ENCODE results near the gene CPVL.

The CPVL gene

DNA sequence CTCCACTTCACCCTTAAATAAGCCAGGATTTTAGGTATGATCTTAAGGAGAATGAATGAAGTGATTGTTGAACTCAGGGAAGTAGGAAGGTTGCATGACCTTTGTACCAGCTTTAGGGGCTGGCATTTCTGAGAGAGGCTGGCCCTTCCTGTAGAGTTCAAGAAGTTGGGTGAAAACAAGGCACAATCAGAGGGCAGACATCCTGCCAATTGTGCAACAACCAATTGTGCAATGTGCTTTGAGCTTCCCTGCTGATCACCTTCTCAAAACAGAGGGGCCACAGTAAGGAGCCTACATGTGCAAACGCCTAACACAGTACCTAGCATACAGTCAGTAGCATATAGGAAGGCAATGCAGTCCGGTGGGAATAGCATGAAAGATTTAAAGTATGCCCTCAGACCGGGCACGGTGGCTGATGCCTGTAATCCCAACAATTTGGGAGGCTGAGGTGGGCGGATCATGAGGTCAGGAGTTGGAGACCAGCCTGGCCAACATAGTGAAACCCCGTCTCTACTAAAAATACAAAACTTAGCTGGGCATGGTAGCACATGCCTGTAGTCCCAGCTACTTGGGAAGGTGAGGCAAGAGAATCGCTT, 5.4 kb downstream of the CPVL start:
- Mint-ChIP-seq H3K27ac (no peak overlapping the region), H3K9me3 (no peaks in the 10 kb centered on the region), H3K4me3 (no peak overlapping the region), H3K27me3 (peaks cover 42% of the 10 kb centered on the region), H3K4me1 (peaks cover 2% of the 10 kb centered on the region)
- no peak for ATAC-seq
- no peak for DNase-seq

DNA sequence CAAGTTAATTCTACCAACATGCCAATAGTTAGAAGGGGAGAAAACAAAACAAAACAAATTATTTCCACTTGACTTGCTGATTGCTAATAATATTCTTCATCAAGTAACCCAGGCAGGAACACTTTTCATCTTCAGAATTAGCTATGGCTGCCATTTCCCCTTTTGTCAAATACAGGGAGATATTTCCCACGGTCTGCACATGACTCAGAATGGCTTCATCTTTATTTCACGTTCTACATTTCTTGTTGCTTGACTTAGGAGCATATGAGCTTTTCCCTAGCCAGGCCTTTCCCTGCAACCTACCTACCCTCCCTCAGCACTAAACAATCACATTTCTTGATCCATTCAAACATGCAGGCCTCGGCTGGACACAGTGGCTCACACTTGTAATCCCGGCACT, 6.5 kb downstream of the CPVL start:
- no peak for DNase-seq
- ATAC-seq, result no peak
- Mint-ChIP-seq H3K4me3 (no peak overlapping the region), H3K27ac (no peak overlapping the region), H3K27me3 (peaks cover 30% of the 10 kb centered on the region), H3K9me3 (no peaks in the 10 kb centered on the region), H3K4me1 (no peaks in the 10 kb centered on the region)

DNA sequence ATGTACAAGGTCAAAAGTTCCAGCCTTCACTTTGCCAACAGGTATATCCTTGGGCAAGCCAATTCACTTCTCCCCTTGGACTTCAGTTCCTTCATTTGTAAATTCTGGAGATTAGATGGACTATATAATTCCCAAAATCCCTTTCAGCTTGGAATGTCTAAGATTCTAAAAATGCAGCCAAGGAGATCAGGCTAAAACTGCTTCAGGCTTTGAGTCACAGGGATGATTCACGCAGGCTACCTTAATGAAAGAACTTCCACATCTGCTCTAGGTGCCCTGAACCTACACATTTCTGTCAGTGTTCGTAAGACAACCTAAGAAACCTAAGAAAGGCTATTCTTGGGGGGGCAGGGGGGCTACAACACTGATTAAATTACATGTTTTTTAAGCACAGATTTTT, 7.1 kb downstream of the CPVL start:
- no peaks in the 10 kb centered on the region for H3K4me1 Mint-ChIP-seq

DNA sequence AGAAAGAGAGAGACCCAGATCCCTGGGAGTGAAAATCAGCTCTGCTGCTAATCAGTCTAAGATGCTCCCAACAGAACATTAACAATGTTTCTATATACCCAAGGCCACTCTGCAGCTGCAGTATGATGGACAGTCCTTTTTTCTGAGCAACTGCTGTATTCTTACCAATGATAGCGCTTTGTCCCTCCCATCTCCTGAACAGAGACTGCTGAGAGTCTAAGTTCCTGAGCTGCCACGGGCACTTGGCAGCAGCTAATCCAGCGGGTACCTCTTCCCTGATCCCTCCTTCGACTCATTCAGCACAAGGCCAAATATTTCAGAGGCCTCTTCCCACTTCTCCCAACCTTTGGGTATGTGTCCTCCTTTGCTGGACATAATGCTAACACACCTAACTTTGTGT, 7.7 kb downstream of the CPVL start:
- H3K27ac Mint-ChIP-seq, result no peak overlapping the region
- no peaks in the 10 kb centered on the region for H3K9me3 Mint-ChIP-seq
- H3K4me1 Mint-ChIP-seq, result no peaks in the 10 kb centered on the region
- ATAC-seq, result no peak
- H3K4me3 Mint-ChIP-seq, result no peak overlapping the region
- H3K27me3 Mint-ChIP-seq, result peaks cover 30% of the 10 kb centered on the region
- DNase-seq, result no peak

More for the DNA sequence above, 7.1 kb downstream of the CPVL start:
- ATAC-seq, result no peak
- DNase-seq, result no peak
- peaks cover 27% of the 10 kb centered on the region for H3K27me3 Mint-ChIP-seq
- no peak overlapping the region for H3K4me3 Mint-ChIP-seq
- H3K27ac Mint-ChIP-seq, result no peak overlapping the region
- no peaks in the 10 kb centered on the region for H3K9me3 Mint-ChIP-seq

DNA sequence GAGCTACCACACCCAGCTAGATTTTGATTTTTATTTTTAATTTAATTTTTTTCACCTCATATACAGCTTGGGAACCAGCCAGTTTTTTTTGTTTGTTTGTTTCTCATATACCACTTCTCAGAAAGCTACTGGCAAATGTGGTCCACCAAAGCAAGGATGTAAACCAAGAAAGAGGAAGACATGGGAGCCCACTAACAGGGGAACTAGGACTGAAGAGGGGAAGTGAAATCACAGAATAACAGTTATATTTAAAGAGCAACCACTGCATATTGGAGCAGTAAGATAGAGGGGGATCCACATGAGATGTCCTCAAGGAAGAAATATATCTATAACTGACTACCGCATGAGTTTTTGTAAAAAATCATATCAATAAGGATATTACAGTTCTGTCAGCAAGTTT, 10.5 kb downstream of the CPVL start:
- Mint-ChIP-seq H3K4me1 (no peaks in the 10 kb centered on the region), H3K27me3 (peaks cover 36% of the 10 kb centered on the region), H3K9me3 (no peaks in the 10 kb centered on the region), H3K4me3 (no peak overlapping the region), H3K27ac (no peak overlapping the region)
- no peak for DNase-seq
- no peak for ATAC-seq

DNA sequence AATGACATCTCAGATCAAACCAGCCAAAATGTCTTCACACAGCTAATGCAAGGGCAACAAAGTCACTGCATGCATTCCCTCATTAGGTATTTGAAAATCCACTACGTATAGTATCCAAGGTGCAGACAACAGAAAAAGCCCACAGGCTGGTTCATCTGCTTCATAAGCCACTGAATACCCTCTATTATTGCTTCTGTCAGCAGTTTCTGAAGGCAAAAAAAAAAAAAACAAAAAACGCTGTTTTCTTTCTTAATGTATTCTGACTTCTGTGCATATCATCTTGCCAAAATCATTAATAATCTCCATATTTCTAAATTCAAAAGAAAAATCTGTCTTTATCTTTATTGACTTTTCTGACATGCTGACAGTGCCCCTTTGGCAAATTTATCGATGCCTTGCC, 13.4 kb downstream of the CPVL start:
- Mint-ChIP-seq H3K9me3 (no peaks in the 10 kb centered on the region), H3K4me1 (no peaks in the 10 kb centered on the region), H3K27me3 (peaks cover 36% of the 10 kb centered on the region), H3K27ac (no peak overlapping the region), H3K4me3 (no peak overlapping the region)
- ATAC-seq (no peak), DNase-seq (no peak)

DNA sequence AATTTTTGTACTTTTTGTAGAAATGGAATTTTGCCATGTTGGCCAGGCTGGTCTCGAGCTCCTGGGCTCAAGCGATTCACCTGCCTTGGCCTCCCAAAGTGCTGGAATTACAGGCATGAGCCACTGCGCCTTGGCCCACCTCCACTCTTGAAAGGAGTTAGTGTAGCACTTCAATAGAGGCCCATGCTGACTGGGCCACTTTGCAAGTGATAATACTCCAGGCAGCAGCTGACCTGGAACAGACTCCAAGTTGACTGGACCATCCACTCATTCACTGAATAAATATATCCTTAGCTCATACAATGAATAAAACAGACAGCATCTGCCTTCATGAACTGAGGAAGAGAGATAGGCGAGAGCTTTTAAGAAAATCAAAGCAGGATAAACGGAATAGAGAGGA, 14.7 kb downstream of the CPVL start:
- no peaks in the 10 kb centered on the region for H3K4me1 Mint-ChIP-seq
- no peak overlapping the region for H3K27ac Mint-ChIP-seq
- ATAC-seq (no peak), DNase-seq (no peak)
- H3K9me3 Mint-ChIP-seq, result no peaks in the 10 kb centered on the region
- H3K4me3 Mint-ChIP-seq, result no peak overlapping the region
- H3K27me3 Mint-ChIP-seq, result peaks cover 36% of the 10 kb centered on the region

DNA sequence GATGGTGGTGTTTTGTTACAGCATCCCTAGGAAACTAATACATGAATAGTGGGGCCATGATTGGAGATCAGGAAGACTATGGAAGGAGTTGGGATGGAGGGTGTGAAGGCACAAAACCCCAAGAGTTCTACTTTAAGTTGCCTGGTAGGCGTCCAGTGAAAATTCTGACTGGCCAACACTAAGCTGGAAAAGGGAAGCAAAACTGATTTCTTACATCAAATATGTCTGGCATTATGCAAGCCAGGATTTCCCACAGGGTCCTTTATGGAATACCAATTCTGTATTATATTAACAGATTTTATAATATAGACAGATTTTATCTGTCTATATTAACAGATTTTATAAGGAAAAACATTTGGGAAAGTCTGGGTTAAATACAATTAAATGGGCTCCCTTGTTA, 16.2 kb downstream of the CPVL start:
- no peak overlapping the region for H3K4me3 Mint-ChIP-seq
- H3K9me3 Mint-ChIP-seq, result no peaks in the 10 kb centered on the region
- H3K27me3 Mint-ChIP-seq, result peaks cover 36% of the 10 kb centered on the region
- ATAC-seq (no peak), DNase-seq (no peak)
- no peak overlapping the region for H3K27ac Mint-ChIP-seq
- no peaks in the 10 kb centered on the region for H3K4me1 Mint-ChIP-seq

DNA sequence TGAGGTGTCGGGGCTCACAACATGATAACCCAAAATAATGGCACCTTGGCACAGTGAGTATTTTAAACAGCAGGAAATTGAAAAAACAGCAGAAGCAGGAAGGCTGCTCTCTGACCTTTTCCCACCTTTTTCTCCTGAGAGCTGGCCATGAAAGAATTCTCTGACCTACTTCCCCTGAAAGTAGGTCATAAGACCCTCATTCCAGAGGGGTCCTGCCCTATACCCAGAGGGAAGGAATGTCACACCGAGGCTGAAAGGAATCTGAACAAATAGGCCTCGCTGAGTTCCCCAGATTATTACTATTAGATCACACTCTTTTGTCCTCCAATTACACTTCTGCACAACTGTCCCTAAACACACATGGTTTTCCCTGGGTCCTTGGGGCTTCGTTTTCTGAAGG, 18.8 kb downstream of the CPVL start:
- no peaks in the 10 kb centered on the region for H3K9me3 Mint-ChIP-seq
- no peak overlapping the region for H3K4me3 Mint-ChIP-seq
- DNase-seq (no peak), ATAC-seq (no peak)
- no peak overlapping the region for H3K27ac Mint-ChIP-seq
- H3K4me1 Mint-ChIP-seq, result no peaks in the 10 kb centered on the region
- peaks cover 19% of the 10 kb centered on the region for H3K27me3 Mint-ChIP-seq

DNA sequence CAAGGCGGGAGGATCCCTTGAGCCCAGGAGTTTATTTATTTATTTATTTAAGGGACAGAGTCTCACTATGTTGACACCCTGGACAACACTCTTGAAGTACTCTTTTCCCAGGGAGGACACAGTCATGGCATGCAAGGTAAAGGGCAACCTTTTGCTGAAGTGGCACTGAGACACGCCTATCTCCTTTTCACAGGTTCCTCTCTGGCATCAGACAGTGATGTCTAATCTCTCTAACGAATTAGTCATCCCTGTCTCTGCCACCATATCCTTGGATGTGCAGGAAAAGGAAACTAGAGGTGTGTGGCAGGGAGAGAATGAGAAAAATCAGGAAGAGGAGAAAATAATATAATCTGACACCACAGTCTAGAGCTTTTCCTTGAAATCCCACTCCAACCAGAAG, 19.5 kb downstream of the CPVL start:
- no peak overlapping the region for H3K27ac Mint-ChIP-seq

DNA sequence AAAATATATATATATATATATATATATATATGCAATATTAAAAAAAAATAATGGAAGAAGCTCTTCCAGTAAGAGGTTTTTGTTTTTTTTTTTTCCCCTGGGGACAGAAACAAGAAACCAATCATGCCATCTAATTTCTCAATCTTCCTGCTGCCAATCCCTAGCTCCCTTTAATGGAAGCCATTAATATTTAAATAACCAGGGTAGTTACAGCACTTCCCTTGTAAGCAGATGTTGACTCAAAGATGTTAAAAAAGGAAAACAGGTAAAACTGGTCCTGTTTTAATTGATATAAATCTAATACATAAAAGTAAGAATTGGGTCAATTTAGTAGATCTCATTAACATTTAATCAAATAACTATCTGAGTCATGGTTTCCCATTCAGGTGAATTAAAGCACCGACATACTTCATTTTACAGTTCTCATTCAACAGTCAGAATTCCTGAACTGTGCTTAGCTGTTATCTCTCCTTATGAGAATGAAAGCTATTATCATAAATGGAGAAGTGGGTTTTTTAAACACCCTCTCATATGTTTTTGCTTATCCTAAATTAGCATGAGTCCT, 22.6 kb downstream of the CPVL start:
- DNase-seq (no peak), ATAC-seq (no peak)
- Mint-ChIP-seq H3K27ac (no peak overlapping the region), H3K9me3 (no peaks in the 10 kb centered on the region), H3K27me3 (peaks cover 5% of the 10 kb centered on the region), H3K4me1 (no peaks in the 10 kb centered on the region), H3K4me3 (no peak overlapping the region)

More for the DNA sequence above, 19.5 kb downstream of the CPVL start:
- DNase-seq (no peak), ATAC-seq (no peak)
- H3K27me3 Mint-ChIP-seq, result peaks cover 12% of the 10 kb centered on the region
- no peaks in the 10 kb centered on the region for H3K9me3 Mint-ChIP-seq
- H3K4me1 Mint-ChIP-seq, result no peaks in the 10 kb centered on the region
- no peak overlapping the region for H3K4me3 Mint-ChIP-seq

DNA sequence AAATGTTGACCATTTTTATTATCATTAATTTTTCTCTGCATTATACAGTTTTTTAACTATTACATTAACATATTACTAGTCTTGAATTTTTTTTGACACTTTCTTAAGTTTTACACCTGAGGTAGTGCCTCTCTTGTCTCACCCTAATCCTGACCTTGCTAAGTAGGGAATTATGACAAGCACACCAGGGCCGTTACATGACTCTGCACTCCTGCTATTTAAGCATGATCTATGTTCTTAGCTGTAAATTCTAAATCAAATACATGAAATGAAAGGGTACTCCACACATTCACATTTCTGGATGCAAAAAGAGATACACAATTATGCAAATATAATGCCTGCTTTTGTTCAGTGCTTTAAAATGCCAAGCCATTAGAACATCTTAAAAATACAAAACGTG, 23.6 kb downstream of the CPVL start:
- Mint-ChIP-seq H3K4me3 (no peak overlapping the region), H3K9me3 (no peaks in the 10 kb centered on the region), H3K27ac (no peak overlapping the region), H3K27me3 (peaks cover 8% of the 10 kb centered on the region), H3K4me1 (no peaks in the 10 kb centered on the region)
- no peak for ATAC-seq
- no peak for DNase-seq

DNA sequence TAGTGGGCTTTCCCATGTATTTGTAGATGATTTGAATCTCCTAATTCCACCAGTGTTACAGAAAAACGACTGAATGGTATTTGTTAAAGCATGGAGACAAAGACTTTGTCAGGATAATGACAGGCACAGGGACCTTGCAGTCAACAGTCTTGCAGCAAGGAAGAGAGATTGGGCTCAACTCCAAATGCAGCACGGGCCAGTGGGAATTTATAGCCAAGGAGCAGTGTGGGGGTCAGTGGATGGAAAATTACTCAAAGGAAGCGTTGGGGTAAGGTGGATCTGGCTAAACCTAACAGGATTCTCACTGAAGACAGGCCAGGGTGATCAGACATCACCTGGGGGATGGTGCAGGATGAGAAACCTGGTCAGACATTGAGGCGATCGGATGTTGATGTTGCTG, 24.3 kb downstream of the CPVL start:
- Mint-ChIP-seq H3K27me3 (peaks cover 8% of the 10 kb centered on the region), H3K27ac (no peak overlapping the region), H3K4me1 (no peaks in the 10 kb centered on the region), H3K9me3 (no peaks in the 10 kb centered on the region), H3K4me3 (no peak overlapping the region)
- DNase-seq (no peak), ATAC-seq (no peak)

DNA sequence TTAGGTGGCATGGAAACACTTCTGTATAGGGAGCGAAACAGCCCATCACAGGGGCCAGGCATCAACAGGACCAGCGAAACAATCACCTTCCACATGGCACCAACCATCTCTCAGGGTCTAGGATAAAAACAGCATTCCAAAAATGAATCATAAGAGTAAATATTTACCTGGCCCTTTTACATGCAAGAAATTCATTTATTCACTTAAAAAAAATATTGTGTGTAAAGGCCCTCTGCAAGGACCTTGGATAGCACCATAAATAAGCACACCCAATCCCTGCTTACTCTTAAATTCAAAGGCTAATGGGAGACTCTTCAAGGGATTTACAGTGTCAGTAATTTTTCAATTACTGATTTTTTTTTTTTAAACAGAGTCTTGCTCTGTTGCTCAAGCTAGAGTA, 25.4 kb downstream of the CPVL start:
- ATAC-seq, result no peak
- H3K4me3 Mint-ChIP-seq, result no peak overlapping the region
- H3K27me3 Mint-ChIP-seq, result peaks cover 8% of the 10 kb centered on the region
- no peaks in the 10 kb centered on the region for H3K4me1 Mint-ChIP-seq
- no peaks in the 10 kb centered on the region for H3K9me3 Mint-ChIP-seq
- DNase-seq, result no peak
- H3K27ac Mint-ChIP-seq, result no peak overlapping the region

DNA sequence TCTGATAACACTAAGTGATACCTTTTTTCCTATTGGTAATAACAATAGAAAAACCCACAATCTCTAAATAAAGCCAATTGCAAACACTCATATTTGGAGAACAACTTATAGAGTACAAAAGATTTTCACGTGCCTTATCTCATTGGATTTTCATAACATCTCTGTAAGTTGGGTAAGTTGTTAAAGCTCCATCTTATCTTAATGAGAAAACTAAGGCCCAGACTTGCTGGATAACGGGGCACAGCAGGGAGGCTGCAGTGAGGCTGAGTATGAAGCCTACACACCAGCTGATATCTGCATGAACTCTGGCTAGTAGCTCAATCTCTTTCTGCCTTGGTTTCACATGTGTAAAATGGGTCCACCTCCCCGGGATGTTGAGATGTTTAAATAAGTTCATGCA, 26.8 kb downstream of the CPVL start:
- peaks cover 19% of the 10 kb centered on the region for H3K27me3 Mint-ChIP-seq
- no peaks in the 10 kb centered on the region for H3K9me3 Mint-ChIP-seq
- no peak overlapping the region for H3K4me3 Mint-ChIP-seq
- no peak overlapping the region for H3K27ac Mint-ChIP-seq
- no peak for DNase-seq
- no peaks in the 10 kb centered on the region for H3K4me1 Mint-ChIP-seq
- ATAC-seq, result no peak

DNA sequence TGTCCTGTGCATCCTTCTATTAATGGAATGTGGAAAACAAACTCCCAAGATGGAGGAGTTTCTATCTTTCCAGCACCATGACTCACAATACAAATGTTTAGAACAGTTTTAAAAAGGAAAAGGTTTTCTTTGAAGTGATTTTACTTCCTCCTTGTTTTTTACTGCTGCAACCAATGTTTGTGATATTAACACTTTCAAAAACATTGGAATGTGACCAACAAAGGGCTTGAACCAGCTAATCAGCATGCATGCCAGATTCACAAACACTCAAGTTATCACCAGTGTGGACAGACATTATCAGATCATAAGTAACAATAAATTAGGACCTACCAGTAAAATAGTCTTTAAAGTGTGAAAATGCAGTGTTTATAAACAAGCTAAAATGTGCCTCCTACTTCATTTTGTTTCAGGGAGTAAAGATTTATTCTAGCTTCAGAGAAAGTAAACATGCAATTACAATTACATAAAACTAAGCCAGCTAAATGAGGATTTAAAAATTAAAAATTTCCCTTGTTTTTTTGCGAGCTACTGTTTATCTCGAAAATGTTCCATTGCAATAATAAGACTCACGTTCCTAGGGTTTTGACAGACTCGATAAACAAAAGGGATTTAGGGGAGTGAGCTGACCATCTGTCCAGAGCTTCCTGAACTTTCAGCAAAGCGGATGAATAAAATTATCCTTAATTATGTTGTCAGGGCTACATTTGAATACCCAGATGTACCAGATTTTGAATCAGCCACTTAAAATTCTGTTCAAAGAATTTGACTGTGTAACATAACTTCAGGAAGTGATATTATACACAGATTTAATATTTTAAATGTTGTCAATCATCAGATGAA, 29.8 kb downstream of the CPVL start:
- Mint-ChIP-seq H3K27ac (no peak overlapping the region), H3K4me1 (peaks cover 12% of the 10 kb centered on the region), H3K4me3 (no peak overlapping the region), H3K27me3 (peaks cover 21% of the 10 kb centered on the region), H3K9me3 (no peaks in the 10 kb centered on the region)
- DNase-seq (no peak), ATAC-seq (no peak)

Measured in stimulated activated naive CD8-positive, alpha-beta T cell treated with anti-CD3 and anti-CD28 coated beads, Interleukin-15, amount 100 ng/mL, for 72 hours (primary cell).